Smooth muscle cell of the brain vasculature (primary cell): ENCODE results near the gene CTSG.
"Not testable (repeated sequence)": the region's sequence is repeated elsewhere in the genome, so short reads cannot be mapped to it uniquely, and the experiment has no call there.

Experiments used
- DNase-seq: peaks from one replicate; pipeline ENCODE4 v3.0.0-alpha.2; 2012; ENCODE audit warnings: low read depth, low spot score

Gene CTSG

GRCh38 chr14:24576182-24576581, at the start of gene CTSG:
Gene CTSG (minus strand): TSS chr14:24576250. CDS start chr14:24576223, 27 bp downstream.
- no peak for DNase-seq

- no peak for DNase-seq
Observed at GRCh38 chr14:24613747-24614146, 37.7 kb upstream of the CTSG start.

GRCh38 chr14:24613241-24613640, 37.2 kb upstream of the CTSG start:
- no peak for DNase-seq

- DNase-seq: no peak
Observed at GRCh38 chr14:24612196-24612595, 36.1 kb upstream of the CTSG start.

- no peak for DNase-seq
Observed at GRCh38 chr14:24609655-24610344, 33.8 kb upstream of the CTSG start, which contains the start of gene GZMH. Gene GZMH (minus strand): TSS chr14:24609685. CDS start chr14:24609613, 72 bp downstream.

GRCh38 chr14:24607635-24608514, 31.8 kb upstream of the CTSG start:
- no peak for DNase-seq

- no peak for DNase-seq
Observed at GRCh38 chr14:24607081-24607480, 31.0 kb upstream of the CTSG start.

- no peak for DNase-seq
Observed at GRCh38 chr14:24606297-24606696, 30.2 kb upstream of the CTSG start.

GRCh38 chr14:24605435-24606190, 29.6 kb upstream of the CTSG start:
- no peak for DNase-seq

- no peak for DNase-seq
Observed at GRCh38 chr14:24597403-24597802, 21.4 kb upstream of the CTSG start.

GRCh38 chr14:24595073-24595808, 19.2 kb upstream of the CTSG start:
- DNase-seq: no peak

- DNase-seq: not testable (repeated sequence)
Observed at GRCh38 chr14:24591004-24591403, 15.0 kb upstream of the CTSG start.

GRCh38 chr14:24584402-24584801, 8.4 kb upstream of the CTSG start:
- not testable (repeated sequence) for DNase-seq

GRCh38 chr14:24578558-24578957, 2.5 kb upstream of the CTSG start:
- no peak for DNase-seq

- no peak for DNase-seq
Observed at GRCh38 chr14:24576771-24577170, 721 bp upstream of the CTSG start.

GRCh38 chr14:24574206-24574774, 1.8 kb downstream of the CTSG start:
- DNase-seq: no peak

GRCh38 chr14:24566318-24566717, 9.7 kb downstream of the CTSG start:
- no peak for DNase-seq

- DNase-seq: no peak
Observed at GRCh38 chr14:24565766-24566165, 10.3 kb downstream of the CTSG start.

GRCh38 chr14:24563505-24563904, 12.5 kb downstream of the CTSG start:
- DNase-seq: no peak

GRCh38 chr14:24556756-24557155, 19.3 kb downstream of the CTSG start:
- DNase-seq: no peak

- DNase-seq: not testable (repeated sequence)
Observed at GRCh38 chr14:24549064-24549463, 27.0 kb downstream of the CTSG start.
